NCI-H446 (cell line): ENCODE results near the gene PINLYP.
"Not testable (repeated sequence)": the region's sequence is repeated elsewhere in the genome, so short reads cannot be mapped to it uniquely, and the experiment has no call there.

ENCODE experiments used
- DNase-seq, 2 experiments: peaks; one replicate each; lab custom pipeline; 2025; lab: John Stamatoyannopoulos, UW

Gene PINLYP

GRCh38 chr19:43575156-43575950 is at the start of gene PINLYP, which contains the start of gene XRCC1:
TSS of gene PINLYP (plus strand) at chr19:43575801. CDS start at chr19:43577192, 1,391 bp downstream.
TSS of gene XRCC1 (minus strand) at chr19:43575527. CDS start at chr19:43575458, 69 bp downstream.
- peak; percentile 97 to 99 for DNase-seq

- no peak for DNase-seq
These were observed 49.5 kb upstream of the PINLYP start for GRCh38 chr19:43525836-43526771.

GRCh38 chr19:43526884-43527859 is 48.4 kb upstream of the PINLYP start, which contains the start of gene ETHE1:
TSS of gene ETHE1 (minus strand) at chr19:43527201. CDS start at chr19:43527177, 24 bp downstream.
- DNase-seq, result peak; percentile 9 to 76

GRCh38 chr19:43527860-43528622 is 47.6 kb upstream of the PINLYP start:
- no peak for DNase-seq

GRCh38 chr19:43532571-43532961 is 43.0 kb upstream of the PINLYP start:
- DNase-seq, result peak; percentile 55 to 75

- peak; percentile 83 to 94 for DNase-seq
These were observed 42.5 kb upstream of the PINLYP start, which contains the start of gene ZNF575 for GRCh38 chr19:43532962-43533545. TSS of gene ZNF575 (plus strand) at chr19:43533188. CDS start at chr19:43534423, 1,235 bp downstream.

GRCh38 chr19:43533546-43534304 is 41.9 kb upstream of the PINLYP start:
- peak; percentile 74 to 94 for DNase-seq

GRCh38 chr19:43534305-43534815 is 41.2 kb upstream of the PINLYP start:
- no peak for DNase-seq

GRCh38 chr19:43534816-43535761 is 40.5 kb upstream of the PINLYP start:
- no peak for DNase-seq

- no peak for DNase-seq
These were observed 36.7 kb upstream of the PINLYP start for GRCh38 chr19:43538922-43539321.

- DNase-seq, result no peak
These were observed 35.2 kb upstream of the PINLYP start for GRCh38 chr19:43540381-43540780.

GRCh38 chr19:43541920-43542650 is 33.5 kb upstream of the PINLYP start:
- DNase-seq, result no peak

- no peak for DNase-seq
These were observed 31.5 kb upstream of the PINLYP start for GRCh38 chr19:43544077-43544476.

- no peak for DNase-seq
These were observed 30.3 kb upstream of the PINLYP start for GRCh38 chr19:43545276-43545675.

- no peak for DNase-seq
These were observed 29.6 kb upstream of the PINLYP start for GRCh38 chr19:43545981-43546380.

GRCh38 chr19:43546581-43546980 is 29.0 kb upstream of the PINLYP start:
- no peak for DNase-seq

- not testable (repeated sequence) for DNase-seq
These were observed 27.7 kb upstream of the PINLYP start for GRCh38 chr19:43547926-43548325.
